UCSD-AML1 (cell line): ENCODE measurements around the gene ARRDC2.
"Not testable (repeated sequence)": the region's sequence is repeated elsewhere in the genome, so short reads cannot be mapped to it uniquely, and the experiment has no call there.

Source experiments
- DNase-seq: peaks from one replicate; lab custom pipeline; 2025; ENCODE audit not compliant: unreplicated experiment; lab: John Stamatoyannopoulos, UW

Gene ARRDC2

DNA sequence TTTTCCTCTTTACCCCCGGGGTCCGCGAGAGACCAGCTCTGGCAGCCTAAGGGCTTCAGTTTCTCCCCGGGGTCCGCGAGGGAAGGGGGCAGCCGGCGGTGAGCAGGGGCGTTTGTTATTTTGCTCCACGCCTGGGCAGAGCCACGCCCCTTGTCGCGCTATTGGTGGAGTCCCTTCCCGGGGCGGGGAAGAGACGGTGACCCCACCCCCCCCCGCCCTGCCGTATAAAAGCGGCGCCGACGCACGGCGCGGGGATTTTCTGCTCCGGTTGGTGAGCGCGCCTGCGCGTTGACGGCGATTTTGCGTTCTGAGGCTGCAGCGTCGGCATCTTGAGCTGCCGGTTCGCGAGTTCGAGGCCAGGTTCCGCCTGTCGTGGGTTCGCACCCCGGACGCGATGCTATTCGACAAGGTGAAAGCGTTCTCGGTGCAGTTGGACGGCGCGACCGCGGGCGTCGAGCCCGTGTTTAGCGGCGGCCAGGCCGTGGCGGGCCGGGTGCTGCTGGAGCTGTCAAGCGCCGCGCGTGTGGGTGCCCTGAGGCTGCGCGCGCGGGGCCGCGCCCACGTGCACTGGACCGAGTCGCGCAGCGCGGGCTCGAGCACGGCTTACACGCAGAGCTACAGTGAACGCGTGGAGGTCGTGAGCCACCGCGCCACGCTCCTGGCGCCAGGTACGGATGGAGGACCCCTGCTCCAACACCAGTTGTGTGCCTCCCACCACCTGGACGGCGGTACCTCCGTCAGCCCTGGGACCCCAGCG lies at the start of gene ARRDC2:
ARRDC2 (plus strand) TSS at position 254 of the 757 bp plus-strand sequence; CDS start at position 395, 141 bp downstream.
- DNase-seq, result no peak

- no peak for DNase-seq
Observed at GRCh38 chr19:17963936-17964691, 43.9 kb upstream of the ARRDC2 start.

GRCh38 chr19:17965370-17966128 lies 42.4 kb upstream of the ARRDC2 start:
- DNase-seq, result no peak

DNA sequence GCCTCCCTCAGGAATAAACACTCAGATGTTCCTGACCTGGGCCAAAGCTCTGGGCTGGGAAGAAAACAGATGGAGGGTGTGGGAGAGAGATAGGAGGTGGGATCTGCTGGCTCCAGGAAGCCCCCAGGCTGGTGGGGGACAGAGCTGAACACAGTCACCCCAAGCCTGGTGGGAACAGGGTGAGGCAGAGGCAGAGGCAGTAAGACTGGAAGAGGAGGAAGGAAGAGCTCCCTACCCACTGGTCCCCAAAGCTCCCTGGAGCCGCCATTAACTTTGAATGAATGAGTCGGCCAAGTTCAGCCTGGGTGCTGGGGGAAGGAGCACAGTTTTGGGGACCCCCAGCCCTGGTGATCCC lies 41.9 kb upstream of the ARRDC2 start:
- no peak for DNase-seq

DNA sequence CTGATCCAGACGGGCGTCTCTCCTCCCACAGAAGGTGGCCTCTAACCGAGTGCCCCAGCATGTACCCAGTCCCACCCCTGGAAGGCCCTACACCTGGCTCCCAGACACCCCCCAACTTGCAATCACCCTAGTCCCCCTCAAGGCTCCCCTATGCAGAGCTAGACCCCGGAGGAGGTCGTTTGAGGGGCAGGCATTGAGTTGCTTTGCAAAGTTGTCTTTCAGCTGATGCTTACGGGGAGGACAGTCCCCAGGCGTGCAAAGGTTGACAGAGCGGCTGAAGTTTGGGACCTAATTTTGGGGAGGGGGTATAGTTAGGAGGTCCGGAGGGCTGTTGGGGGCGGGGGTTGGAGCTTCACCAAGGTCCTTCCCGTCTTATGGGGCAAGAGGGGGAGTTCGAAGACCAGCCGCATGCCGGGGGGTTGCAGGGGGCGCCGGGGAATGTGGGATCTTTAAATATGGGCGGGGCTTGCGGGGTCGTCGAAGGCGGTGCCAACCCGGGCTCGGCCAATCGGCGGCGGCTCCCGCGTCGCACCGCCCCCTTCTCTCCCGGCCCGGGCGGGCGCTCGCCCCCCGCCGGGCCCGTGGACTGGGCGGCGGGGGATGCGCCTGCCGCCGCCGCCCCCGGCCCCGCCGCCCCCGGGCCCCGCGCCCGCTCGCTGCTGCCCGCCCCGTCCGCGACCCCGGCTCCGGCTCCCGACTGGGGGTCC lies 41.3 kb upstream of the ARRDC2 start, which contains the start of gene KCNN1:
KCNN1 (plus strand) TSS at position 558 of the 707 bp plus-strand sequence. CDS start 6,782 bp downstream, outside the sequence.
- DNase-seq, result no peak

DNA sequence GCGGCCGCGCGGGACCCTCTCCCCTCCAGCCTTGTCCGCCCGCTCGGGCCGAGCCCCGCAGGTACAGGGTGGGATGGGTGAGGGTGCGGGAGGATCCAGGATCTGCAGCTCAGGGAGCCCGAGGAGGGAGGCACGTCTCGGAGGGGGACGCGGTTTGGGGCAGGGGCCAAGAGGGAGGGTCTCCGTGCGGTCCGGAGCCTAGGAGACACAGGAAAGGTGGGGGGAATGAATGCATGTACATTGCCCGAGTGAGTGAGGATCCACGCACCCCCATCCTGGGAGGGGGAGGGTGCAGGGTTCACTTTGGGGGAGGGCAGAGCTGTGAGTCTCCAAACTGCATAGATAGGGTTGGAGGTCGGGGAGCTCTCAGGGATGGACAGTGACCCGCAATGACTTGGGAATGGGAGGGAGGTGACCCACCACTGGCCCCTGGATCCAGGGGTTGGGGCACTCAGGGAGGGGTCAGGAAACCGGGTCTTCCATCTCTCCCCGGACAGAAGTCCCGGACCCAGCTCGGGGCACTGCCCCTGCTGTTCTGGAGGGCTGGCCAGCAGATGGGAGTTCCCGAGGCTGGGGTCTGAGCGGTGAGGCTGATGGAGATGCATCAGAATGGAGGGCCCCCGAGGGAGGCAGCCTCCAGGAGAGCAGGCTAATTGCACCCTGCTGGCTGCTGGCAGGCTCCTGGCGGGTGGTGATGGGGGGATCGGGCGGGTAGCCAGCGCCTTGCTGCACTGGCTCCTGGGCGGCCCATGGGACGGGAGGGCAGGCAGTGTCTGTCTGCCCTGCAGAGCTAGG lies 40.5 kb upstream of the ARRDC2 start:
- no peak for DNase-seq

DNA sequence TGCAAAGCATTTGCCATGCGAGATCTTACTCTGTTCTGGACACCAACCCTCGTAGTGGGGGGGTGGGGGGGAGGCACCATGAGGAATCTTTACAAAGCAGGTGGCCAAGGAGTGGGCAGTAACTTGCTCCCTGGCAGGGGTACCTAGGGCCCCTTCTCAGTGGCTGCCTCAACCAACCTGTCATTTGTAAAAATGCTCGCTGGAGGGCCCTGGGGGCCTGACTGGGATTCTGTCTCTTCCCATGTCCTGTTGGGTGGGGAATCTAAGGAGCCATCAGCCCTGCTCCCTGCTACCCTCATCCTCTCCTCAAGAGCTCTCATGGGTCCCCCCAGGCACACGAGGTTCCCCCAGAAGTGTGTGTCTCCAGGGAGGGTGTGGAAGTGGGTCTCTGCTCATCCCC lies 39.6 kb upstream of the ARRDC2 start:
- DNase-seq, result no peak

GRCh38 chr19:17969096-17969792 lies 38.7 kb upstream of the ARRDC2 start:
- DNase-seq, result no peak

DNA sequence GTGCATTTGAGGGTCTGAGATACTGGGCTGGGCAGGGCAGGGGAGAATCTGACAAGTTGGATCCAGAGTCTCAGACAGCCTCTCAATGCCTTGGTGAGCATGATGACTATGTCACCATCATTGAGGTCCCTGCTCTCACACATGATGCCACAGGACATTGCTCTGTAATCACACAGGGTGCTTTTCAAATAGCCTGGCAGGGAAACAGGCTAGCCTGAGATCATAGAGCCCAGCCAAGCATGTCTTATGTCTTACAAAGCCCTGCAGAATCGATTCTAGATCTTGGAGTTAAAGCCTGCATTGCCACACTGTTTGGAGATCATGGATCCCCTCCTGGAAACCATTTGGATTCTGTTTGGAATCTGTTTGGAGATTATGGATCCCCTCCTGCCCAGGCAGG lies 35.7 kb upstream of the ARRDC2 start:
- no peak for DNase-seq

DNA sequence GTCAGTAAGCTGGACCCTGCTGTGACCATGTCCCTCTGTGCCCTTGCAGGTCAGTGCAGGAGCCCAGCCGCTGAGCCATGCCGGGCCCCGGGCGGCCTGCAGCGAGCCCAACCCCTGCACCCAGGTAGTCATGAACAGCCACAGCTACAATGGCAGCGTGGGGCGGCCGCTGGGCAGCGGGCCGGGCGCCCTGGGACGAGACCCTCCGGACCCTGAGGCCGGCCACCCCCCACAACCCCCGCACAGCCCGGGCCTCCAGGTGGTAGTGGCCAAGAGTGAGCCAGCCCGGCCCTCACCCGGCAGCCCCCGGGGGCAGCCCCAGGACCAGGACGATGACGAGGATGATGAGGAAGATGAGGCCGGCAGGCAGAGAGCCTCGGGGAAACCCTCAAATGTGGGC lies 34.2 kb upstream of the ARRDC2 start:
- no peak for DNase-seq

DNA sequence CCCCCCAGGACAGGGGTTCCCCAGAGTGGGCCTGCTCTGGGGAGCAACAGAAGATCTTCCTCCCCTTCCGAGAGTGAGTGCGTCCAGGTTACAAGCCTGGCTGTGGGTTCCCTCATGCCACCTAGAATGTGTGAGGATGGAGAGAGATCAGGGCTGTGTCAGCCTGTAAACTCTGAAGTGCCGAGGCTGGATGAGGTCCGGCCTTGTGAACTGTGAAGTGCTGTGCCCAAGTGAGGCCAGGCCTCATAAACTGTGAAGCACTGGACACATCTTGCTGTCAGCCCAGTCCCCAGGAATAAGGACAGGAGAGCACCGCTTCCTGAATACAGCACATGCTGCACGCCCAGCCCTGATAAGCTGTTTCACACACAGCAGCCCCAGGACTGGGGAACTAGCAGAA lies 33.4 kb upstream of the ARRDC2 start:
- no peak for DNase-seq

DNA sequence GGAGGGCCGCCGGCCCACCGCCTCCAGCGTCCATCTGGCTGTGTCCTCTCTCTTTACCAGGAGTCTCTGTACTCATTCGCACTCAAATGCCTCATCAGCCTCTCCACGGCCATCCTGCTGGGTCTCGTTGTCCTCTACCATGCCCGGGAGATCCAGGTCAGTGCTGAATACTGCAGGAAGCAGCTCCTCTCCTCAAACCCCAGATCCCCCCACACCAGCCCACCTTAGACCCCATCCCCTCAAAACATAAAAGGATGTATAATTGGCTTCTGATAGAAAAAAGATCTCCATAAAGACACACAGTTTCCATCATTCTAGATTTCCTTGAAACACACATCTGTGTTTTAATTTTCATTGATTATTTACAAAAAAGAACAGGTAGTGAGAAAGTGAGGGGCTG lies 32.9 kb upstream of the ARRDC2 start:
- DNase-seq, result no peak

DNA sequence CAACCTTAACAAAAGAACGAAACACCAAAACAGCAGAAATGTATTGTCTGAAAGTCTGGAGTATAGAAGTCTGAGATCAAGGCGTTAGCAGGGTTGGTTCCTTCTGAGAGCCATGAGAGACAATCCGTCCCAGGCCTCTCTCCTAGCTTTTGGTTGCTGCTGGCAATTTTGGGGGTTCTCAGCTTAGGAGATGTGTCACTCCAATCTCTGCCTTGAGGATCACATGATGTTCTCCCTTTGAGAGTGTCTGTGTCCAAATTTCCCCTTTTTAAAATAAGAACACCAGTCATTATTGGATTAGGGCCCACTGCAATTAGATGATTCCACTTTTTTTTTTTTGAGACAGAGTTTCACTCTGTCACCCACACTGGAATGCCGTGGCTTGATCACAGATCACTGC lies 30.9 kb upstream of the ARRDC2 start:
- DNase-seq, result no peak

DNA sequence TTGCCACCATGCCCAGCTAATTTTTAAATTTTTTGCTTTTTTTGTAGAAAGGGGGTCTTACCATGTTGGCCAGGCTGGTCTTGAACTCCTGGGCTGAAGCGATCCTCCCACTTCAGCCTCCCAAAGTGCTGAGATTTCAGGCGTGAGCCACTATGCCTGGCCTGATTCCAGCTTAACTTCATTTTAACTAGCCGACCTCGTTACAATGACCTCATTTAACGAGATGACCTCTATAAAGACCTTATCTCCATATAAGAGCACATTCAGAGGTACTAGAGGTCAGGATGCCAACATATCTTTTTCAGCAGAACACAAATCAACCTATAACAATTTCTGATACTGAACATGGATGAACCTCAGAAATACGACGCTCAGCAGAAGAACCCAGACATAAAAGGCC lies 30.5 kb upstream of the ARRDC2 start:
- DNase-seq, result no peak

GRCh38 chr19:17981611-17982010 lies 26.4 kb upstream of the ARRDC2 start:
- DNase-seq, result no peak

DNA sequence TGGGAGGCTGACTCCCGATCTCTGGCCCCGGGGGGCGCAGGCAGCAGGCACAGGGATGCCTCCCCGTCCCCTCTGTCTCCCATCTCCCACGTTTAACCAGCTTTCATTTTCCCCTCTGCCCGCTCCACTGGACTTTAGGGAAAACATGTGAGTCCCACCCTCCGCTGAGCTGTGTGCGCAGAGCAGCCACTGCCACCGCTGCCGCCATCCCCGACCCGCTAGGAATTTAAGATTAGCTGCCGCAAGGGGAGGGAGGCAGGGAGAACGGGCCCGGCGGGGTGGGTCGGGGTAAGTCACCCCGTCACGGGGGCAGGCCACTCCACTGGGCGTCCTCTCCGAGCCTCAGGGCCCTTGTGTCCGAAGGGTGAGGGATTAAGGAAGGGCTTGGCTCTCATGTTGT lies 25.5 kb upstream of the ARRDC2 start:
- no peak for DNase-seq

DNA sequence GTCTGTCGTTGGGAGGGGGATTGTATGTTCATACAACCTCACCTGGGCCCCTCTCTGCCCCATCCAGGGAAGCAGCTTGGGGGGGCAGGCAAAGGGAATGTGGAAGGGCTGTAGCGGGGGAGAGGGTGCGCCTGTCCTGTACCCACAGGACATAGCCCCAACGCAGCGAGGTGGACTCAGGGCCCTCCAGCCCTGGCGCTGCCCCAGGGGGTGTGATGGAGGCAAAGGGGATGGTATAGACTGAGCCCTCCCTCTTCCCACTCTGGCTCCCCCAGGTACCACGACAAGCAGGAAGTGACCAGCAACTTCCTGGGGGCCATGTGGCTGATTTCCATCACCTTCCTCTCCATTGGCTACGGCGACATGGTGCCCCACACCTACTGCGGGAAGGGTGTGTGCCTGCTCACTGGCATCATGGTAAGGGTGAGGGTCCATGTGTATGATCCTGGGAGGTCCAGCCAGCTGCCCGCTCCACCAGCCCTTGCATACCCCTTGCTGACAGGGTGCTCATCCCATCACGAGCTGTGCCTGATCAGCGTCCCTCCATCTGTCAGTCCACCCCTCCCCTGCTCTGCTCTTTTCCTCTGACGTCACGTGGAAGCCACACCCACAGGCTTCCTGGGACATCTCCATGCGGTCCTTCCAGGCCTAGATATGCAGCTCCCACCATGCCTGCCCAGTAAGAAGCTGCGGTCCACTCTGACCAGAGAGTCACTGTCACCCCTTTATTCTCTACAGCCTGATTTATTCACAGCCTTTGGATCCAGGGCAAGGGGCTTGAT lies 22.7 kb upstream of the ARRDC2 start:
- no peak for DNase-seq

- not testable (repeated sequence) for DNase-seq
Observed at GRCh38 chr19:17986569-17986968, 21.4 kb upstream of the ARRDC2 start.

- no peak for DNase-seq
Observed at GRCh38 chr19:17988161-17988560, 19.8 kb upstream of the ARRDC2 start.
